ENCODE results near the gene ARHGAP26.

ARHGAP26 gene

GRCh38 chr5:143229426-143229895, 459.3 kb downstream of the ARHGAP26 start:
- TF ChIP-seq FOXP2 (optimal IDR thresholded peaks at IDR 0.05; ENCODE audit: borderline replicate concordance, extremely low read depth, extremely low read length, insufficient read depth) (no peak), REST (IDR thresholded peaks at IDR 0.05; ENCODE audit: insufficient read depth in 1 of 2, low read depth in 2 of 2, low read length in 2 of 2) (no peak), TAF1 (IDR thresholded peaks at IDR 0.05; ENCODE audit: borderline replicate concordance, insufficient read depth, low read length) (no peak), SIN3A (IDR thresholded peaks at IDR 0.05; ENCODE audit: borderline replicate concordance, insufficient read depth, low read length) (no peak)

GRCh38 chr5:143229896-143230675, 459.9 kb downstream of the ARHGAP26 start:
- TF ChIP-seq TAF1 (IDR thresholded peaks at IDR 0.05; ENCODE audit: borderline replicate concordance, insufficient read depth, low read length) (no peak), POLR2AphosphoS5 (IDR thresholded peaks at IDR 0.05; ENCODE audit: low read depth, low read length) (no peak), REST (IDR thresholded peaks at IDR 0.05; ENCODE audit: insufficient read depth in 1 of 2, low read depth in 2 of 2, low read length in 2 of 2) (no peak), SIN3A (IDR thresholded peaks at IDR 0.05; ENCODE audit: borderline replicate concordance, insufficient read depth, low read length) (no peak), FOXP2 (optimal IDR thresholded peaks at IDR 0.05; ENCODE audit: borderline replicate concordance, extremely low read depth, extremely low read length, insufficient read depth) (no peak)

- TF ChIP-seq FOXP2 (optimal IDR thresholded peaks at IDR 0.05; ENCODE audit: borderline replicate concordance, extremely low read depth, extremely low read length, insufficient read depth) (no peak), POLR2AphosphoS5 (IDR thresholded peaks at IDR 0.05; ENCODE audit: low read depth, low read length) (no peak), SIN3A (IDR thresholded peaks at IDR 0.05; ENCODE audit: borderline replicate concordance, insufficient read depth, low read length) (no peak), REST (IDR thresholded peaks at IDR 0.05; ENCODE audit: insufficient read depth in 1 of 2, low read depth in 2 of 2, low read length in 2 of 2) (no peak), TAF1 (IDR thresholded peaks at IDR 0.05; ENCODE audit: borderline replicate concordance, insufficient read depth, low read length) (no peak)
These were observed 460.5 kb downstream of the ARHGAP26 start for GRCh38 chr5:143230676-143230996.

- no peak for TF ChIP-seq FOXP2 (optimal IDR thresholded peaks at IDR 0.05; ENCODE audit: borderline replicate concordance, extremely low read depth, extremely low read length, insufficient read depth)
- TF ChIP-seq TAF1 (IDR thresholded peaks at IDR 0.05; ENCODE audit: borderline replicate concordance, insufficient read depth, low read length), result no peak
- no peak for TF ChIP-seq SIN3A (IDR thresholded peaks at IDR 0.05; ENCODE audit: borderline replicate concordance, insufficient read depth, low read length)
- no peak for TF ChIP-seq POLR2AphosphoS5 (IDR thresholded peaks at IDR 0.05; ENCODE audit: low read depth, low read length)
- no peak for TF ChIP-seq REST (IDR thresholded peaks at IDR 0.05; ENCODE audit: insufficient read depth in 1 of 2, low read depth in 2 of 2, low read length in 2 of 2)
These were observed 461.2 kb downstream of the ARHGAP26 start for GRCh38 chr5:143231416-143231815.

Measured in PFSK-1 (cell line).